ENCODE data around the gene CFAP97.

Gene CFAP97

DNA sequence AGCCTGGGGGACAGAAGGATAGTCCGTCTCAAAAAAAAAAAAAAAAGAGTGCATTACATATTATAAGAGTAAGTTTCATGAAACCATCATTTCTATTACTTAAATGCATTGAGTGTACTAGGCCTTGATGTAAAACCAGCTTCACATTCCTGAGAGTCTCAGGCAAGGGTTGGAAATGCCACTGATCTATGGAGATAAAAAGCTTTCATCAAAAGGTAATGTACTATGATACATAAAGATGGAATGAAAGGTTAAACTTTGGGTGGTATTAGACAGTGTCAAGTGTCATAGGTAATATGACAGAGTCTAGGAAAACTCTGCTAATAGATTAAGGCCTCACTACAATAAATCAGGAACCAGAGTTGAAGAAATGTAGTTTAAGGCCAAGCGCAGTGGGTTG is 7.4 kb downstream of the CFAP97 start:
- no peak for DNase-seq

DNA sequence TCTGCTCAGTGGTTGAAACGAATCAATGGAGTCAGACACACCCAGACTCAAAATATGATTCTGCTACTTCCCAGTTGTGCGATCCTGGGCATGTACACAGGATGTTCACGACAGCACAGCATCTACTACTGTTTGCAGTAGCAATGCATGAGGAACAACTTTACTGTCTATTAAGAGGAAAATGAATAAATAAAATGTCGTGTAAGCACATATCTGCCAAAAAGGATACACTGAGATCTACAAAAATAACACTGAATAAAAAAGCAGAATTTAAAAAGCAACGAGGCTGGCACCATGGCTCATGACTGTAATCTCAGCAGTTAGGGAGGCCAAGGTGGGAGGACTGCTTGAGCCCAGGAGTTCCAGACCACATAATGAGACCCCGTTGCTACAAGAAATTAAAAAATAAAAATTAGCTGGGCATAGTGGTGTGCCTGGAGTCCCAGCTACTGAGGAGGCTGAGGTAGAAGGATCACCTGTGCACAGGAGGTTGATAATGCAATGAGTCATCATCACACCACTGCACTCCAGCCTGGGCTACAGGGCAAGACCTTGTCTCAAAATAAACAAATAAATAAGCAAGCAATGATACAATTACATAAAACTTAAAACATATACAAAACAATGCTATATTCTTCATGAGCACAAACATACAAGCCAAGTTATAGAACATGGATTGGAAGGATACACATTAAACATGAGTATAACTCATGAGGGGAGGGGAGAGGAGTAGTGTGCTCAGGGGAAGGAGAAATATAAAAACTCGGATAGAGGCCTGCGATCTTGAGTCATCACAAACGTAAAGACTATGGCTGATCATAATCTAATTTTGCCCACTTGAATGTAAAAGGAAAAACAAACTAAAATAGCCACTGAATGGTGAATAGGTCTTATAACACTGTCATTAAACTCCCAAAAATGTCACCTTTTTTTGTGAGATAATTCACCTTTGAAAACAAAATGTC is 8.6 kb downstream of the CFAP97 start:
- DNase-seq = no peak

DNA sequence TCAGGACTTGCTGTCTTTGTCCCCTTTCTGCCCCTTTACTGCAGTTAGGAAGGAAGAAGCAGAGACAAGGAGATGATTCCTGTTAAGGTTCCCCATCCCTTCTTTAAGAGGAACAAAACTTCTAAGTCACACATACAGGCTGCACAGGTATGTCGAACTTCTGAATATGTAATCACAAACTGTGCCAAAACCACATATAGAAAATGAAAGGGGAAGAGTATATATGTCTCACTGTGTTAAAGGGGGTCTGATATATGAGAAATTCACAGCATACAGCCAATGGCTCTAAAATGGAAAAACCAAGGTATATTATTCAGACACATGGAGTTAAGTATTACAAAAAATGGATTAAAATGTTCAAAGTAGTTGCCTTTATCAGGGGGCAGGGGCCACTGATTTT is 11.7 kb downstream of the CFAP97 start:
- DNase-seq = no peak

GRCh38 chr4:185190306-185190856 is 13.4 kb downstream of the CFAP97 start:
- DNase-seq = peak; percentile 65

GRCh38 chr4:185189606-185190305 is 14.0 kb downstream of the CFAP97 start:
- no peak for DNase-seq

- no peak for DNase-seq
These were observed 17.0 kb downstream of the CFAP97 start for GRCh38 chr4:185186769-185187168.

DNA sequence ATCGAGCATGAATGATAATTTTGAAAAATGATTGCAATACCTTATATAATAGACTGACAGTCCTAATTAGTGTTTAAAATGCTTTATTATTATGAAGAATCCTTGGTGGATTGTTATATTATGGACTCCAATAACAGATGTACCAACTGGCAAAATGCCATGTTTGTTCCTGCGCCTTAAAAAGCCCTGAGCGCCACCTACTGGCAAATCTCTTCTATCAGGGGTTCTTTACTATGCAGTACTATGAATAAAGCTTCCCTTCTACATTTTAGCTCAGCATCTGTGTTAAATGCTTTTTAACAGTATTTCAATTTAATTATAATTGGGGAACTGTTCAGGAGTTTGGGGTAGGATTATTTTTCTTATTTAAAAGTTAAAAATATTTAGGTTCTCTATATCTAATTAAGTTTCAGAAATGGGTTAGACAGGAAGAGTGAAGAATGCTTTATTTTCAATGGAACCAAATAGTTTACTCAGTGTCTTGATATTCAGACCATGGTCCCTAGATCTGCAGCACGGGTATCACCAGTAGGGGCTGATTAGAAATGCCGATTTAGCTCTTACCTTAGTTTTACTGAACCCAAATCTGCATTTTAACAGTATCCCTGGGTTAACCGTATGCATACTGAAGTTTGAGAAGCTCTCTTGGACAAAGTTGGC is 20.0 kb downstream of the CFAP97 start:
- DNase-seq = peak; percentile 96

- DNase-seq = no peak
These were observed 21.6 kb downstream of the CFAP97 start for GRCh38 chr4:185182239-185182638.

DNA sequence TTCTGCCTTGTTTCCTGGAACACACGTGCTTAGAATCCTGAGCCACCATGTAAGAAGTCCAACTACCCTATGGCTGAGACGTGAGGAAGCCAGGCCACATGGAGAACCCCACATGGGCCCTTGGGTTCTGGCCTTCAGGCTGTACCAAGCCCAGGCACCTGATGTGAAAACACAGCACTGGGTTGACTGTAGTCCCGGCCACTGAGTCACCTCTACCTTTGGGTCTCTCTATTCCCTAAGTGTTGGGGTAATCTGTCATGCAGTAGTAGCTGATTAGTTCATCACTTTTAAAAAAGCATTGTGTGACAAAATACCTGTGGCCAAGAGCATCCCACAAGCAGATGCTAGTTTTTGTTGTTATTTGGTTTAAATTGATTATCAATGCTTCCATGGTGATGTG is 24.3 kb downstream of the CFAP97 start:
- no peak for DNase-seq

- no peak for DNase-seq
These were observed 32.3 kb downstream of the CFAP97 start for GRCh38 chr4:185171373-185172071.

- DNase-seq = peak; percentile 38
These were observed 36.6 kb downstream of the CFAP97 start for GRCh38 chr4:185167234-185167633.

DNA sequence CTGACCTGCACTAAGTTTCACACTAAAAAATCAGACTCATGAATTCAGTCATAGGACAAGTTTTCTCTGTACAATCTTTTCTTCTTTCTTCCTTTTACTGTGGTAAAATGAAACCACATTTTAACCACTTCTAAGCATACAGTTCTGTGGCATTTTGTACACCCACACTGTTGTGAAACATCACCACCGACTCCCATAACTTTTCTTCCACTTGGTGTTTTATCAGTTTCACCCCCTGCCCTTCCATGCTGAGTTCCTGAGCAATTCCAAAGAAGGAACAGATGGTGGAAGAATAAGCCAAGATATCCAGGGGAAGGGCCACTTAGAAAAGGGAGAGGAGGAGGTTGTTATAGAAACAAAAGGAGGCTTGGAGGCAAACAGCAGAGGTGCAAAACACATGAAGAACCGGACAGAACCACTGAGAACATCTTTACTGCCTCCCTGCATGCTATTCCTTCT is 38.2 kb downstream of the CFAP97 start:
- DNase-seq = peak; percentile 67

GRCh38 chr4:185151296-185151695 is 52.5 kb downstream of the CFAP97 start:
- DNase-seq = no peak

GRCh38 chr4:185149392-185149791 is 54.4 kb downstream of the CFAP97 start:
- no peak for DNase-seq

DNA sequence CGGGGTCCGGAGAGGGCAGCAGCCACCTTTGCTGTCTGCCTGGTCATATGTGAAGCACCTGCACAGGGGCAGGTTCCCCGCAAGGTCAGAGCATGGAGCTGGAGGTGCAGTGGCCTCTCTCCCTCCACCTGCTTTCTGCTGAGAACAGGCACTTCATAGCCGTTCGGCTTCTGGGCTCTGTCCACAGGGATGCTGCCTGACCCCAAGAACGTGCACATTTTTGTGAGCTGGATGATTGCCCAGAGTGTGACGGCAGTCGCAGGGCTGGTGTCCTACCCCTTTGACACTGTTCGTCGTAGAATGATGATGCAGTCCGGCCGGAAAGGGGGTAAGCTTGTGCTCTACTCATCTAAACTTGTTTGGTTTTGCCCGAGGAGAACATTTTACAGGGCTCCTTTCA is 58.2 kb downstream of the CFAP97 start:
- no peak for DNase-seq

GRCh38 chr4:185144601-185145240 is 59.1 kb downstream of the CFAP97 start:
- DNase-seq = no peak

DNA sequence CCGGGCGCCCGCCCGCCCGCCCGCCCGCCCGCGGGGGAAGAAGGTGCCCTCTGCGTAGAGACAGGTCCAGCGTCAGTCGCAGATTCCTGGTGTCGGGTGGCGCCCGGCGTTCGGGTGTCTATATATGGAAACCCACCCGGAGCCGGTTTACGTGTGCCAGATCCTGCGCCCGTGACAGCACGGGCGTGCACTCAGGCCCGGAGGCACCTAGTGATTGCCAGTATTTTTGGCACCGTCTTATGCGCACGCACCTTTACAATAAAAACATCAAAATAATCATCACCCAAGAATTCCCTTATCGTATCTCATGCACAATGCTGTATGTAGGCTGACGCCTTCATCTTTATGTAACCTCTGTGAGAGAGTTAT is 60.2 kb downstream of the CFAP97 start:
- DNase-seq = peak; percentile 36

GRCh38 chr4:185142912-185143600 is 60.7 kb downstream of the CFAP97 start, which contains the start of gene SLC25A4:
Gene SLC25A4, plus strand, starts transcription at chr4:185143266. Its CDS starts 107 bp downstream, at chr4:185143373.
- DNase-seq = peak; percentile 86

DNA sequence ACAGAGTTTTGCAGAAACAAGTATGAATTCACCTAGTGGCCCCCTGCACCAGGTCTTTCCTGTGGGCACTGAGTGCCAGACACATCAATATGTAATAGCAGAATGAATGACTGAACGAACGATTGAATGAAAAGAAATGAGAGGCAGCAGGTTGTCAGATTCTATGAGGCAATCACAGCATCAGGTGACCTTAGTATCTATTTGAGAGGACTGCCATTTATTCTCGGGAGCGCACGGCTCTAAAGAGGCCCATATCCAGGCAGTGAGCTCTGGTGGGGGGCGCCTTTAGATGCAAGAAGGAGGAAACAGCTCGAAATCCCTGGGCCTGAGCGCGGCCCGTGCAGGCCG is 61.3 kb downstream of the CFAP97 start:
- no peak for DNase-seq

DNA sequence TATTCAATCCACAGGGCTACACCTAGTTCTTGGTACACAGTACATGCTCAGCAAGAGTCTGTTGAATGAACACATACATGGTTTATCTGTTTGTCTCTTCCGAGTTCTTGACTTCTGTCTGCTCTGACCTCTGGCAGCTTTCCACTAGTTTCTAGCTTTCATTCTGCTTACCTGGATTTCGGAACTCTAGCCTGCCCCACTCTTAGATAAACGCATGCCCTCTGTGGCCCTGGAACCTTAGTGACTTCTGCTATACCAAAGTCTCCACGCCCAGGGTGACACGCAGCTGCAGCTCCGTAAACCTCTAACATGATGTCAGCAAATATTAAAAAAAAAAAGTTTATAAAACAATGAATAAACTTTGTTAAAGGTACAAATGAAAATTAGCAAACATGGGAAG is 62.0 kb downstream of the CFAP97 start:
- DNase-seq = no peak

DNA sequence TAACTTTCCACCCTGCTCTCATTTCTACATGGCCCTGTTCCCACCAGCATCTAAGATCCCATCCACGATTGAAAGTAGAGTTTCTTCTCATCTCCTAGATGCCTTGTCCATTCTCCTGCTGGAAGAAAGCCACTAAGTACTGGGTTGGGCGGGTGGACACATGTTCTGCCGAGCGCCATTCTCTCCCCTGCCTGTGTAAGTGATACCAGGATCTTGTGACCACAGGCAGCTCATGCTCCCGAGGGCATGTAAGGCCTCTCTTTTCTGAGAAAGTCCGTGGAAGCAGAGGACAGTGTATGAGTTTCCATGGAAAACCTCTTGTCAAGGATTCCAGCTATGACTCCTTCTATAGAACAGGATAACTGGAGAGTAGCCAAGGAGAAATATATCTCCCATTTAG is 64.1 kb downstream of the CFAP97 start:
- DNase-seq = no peak

All from hematopoietic multipotent progenitor cell treated with erythropoietin and hydrocortisone succinate and interleukin-3 and kit ligand, for 4 days (in vitro differentiated cells).